ENCODE results near the gene VAC14. TPM values are rescaled to one million over a fixed set of nuclear protein-coding genes. Genes with fewer than 3 reads are reported as not detected.

The VAC14 gene
- total and polyA plus RNA-seq, 4 donors = 22.3 to 47.0 (median 39.5) TPM

- Histone ChIP-seq H3K9me3 (ENCODE audit: control insufficient read depth, insufficient read depth, low read length) (no peaks in the 10 kb centered on the region), H3K27me3 (ENCODE audit: control insufficient read depth, insufficient read depth, low read length) (no peaks in the 10 kb centered on the region), H3K36me3 (ENCODE audit: control insufficient read depth, insufficient read depth, low read length) (peaks cover 48% of the 10 kb centered on the region), H3K4me1 (ENCODE audit: control insufficient read depth, insufficient read depth, low read length) (peaks cover 97% of the 10 kb centered on the region), H3K27ac (ENCODE audit: low read depth, low read length) (peak overlapping the region; percentile 88), H3K4me3 (ENCODE audit: low read depth, low read length) (no peak overlapping the region)
- DNase-seq (ENCODE audit: low read depth in 4 of 6, low spot score in 6 of 6) = no peak
- 68% methylated on average over 5 of the region's 6 CpGs for WGBS (ENCODE audit: insufficient coverage)
Observed at GRCh38 chr16:70703835-70704381, 97.0 kb downstream of the VAC14 start.

GRCh38 chr16:70703041-70703834, 97.7 kb downstream of the VAC14 start:
- H3K36me3 ChIP-seq (ENCODE audit: control insufficient read depth, insufficient read depth, low read length) = peaks cover 49% of the 10 kb centered on the region
- H3K27me3 ChIP-seq (ENCODE audit: control insufficient read depth, insufficient read depth, low read length) = no peaks in the 10 kb centered on the region
- no peaks in the 10 kb centered on the region for H3K9me3 ChIP-seq (ENCODE audit: control insufficient read depth, insufficient read depth, low read length)
- H3K27ac ChIP-seq (ENCODE audit: low read depth, low read length) = peak overlapping the region; percentile 88
- H3K4me1 ChIP-seq (ENCODE audit: control insufficient read depth, insufficient read depth, low read length) = peaks cover 94% of the 10 kb centered on the region
- 27% methylated on average over 14 of the region's 16 CpGs for WGBS (ENCODE audit: insufficient coverage)
- H3K4me3 ChIP-seq (ENCODE audit: low read depth, low read length) = no peak overlapping the region
- DNase-seq (ENCODE audit: low read depth in 4 of 6, low spot score in 6 of 6) = peak in 2 of 6 donors; percentile 88 to 92

- Histone ChIP-seq H3K4me1 (ENCODE audit: control insufficient read depth, insufficient read depth, low read length) (peaks cover 94% of the 10 kb centered on the region), H3K27me3 (ENCODE audit: control insufficient read depth, insufficient read depth, low read length) (no peaks in the 10 kb centered on the region)
Observed at GRCh38 chr16:70702624-70703023, 98.3 kb downstream of the VAC14 start.

GRCh38 chr16:70701998-70702397, 99.0 kb downstream of the VAC14 start:
- Histone ChIP-seq H3K27me3 (ENCODE audit: control insufficient read depth, insufficient read depth, low read length) (no peaks in the 10 kb centered on the region), H3K36me3 (ENCODE audit: control insufficient read depth, insufficient read depth, low read length) (peaks cover 58% of the 10 kb centered on the region), H3K27ac (ENCODE audit: low read depth, low read length) (peak overlapping the region; percentile 88), H3K4me3 (ENCODE audit: low read depth, low read length) (no peak overlapping the region), H3K9me3 (ENCODE audit: control insufficient read depth, insufficient read depth, low read length) (no peaks in the 10 kb centered on the region), H3K4me1 (ENCODE audit: control insufficient read depth, insufficient read depth, low read length) (peaks cover 94% of the 10 kb centered on the region)
- WGBS (ENCODE audit: insufficient coverage) = 85% methylated on average over 8 of the region's 8 CpGs
- DNase-seq (ENCODE audit: low read depth in 4 of 6, low spot score in 6 of 6) = no peak

More at GRCh38 chr16:70702624-70703023, 98.3 kb downstream of the VAC14 start:
- Histone ChIP-seq H3K27ac (ENCODE audit: low read depth, low read length) (peak overlapping the region; percentile 88), H3K36me3 (ENCODE audit: control insufficient read depth, insufficient read depth, low read length) (peaks cover 52% of the 10 kb centered on the region), H3K9me3 (ENCODE audit: control insufficient read depth, insufficient read depth, low read length) (no peaks in the 10 kb centered on the region), H3K4me3 (ENCODE audit: low read depth, low read length) (no peak overlapping the region)
- WGBS (ENCODE audit: insufficient coverage) = 92% methylated on average over 4 of the region's 8 CpGs
- DNase-seq (ENCODE audit: low read depth in 4 of 6, low spot score in 6 of 6) = no peak

- Histone ChIP-seq H3K36me3 (ENCODE audit: control insufficient read depth, insufficient read depth, low read length) (peaks cover 62% of the 10 kb centered on the region), H3K4me1 (ENCODE audit: control insufficient read depth, insufficient read depth, low read length) (peaks cover 94% of the 10 kb centered on the region), H3K27ac (ENCODE audit: low read depth, low read length) (peak overlapping the region; percentile 84), H3K4me3 (ENCODE audit: low read depth, low read length) (no peak overlapping the region), H3K27me3 (ENCODE audit: control insufficient read depth, insufficient read depth, low read length) (no peaks in the 10 kb centered on the region), H3K9me3 (ENCODE audit: control insufficient read depth, insufficient read depth, low read length) (no peaks in the 10 kb centered on the region)
- DNase-seq (ENCODE audit: low read depth in 4 of 6, low spot score in 6 of 6) = no peak
- 79% methylated on average over 9 of the region's 9 CpGs for WGBS (ENCODE audit: insufficient coverage)
Observed at GRCh38 chr16:70701596-70701995, 99.4 kb downstream of the VAC14 start.

GRCh38 chr16:70701036-70701435, 99.9 kb downstream of the VAC14 start:
- Histone ChIP-seq H3K36me3 (ENCODE audit: control insufficient read depth, insufficient read depth, low read length) (peaks cover 64% of the 10 kb centered on the region), H3K9me3 (ENCODE audit: control insufficient read depth, insufficient read depth, low read length) (no peaks in the 10 kb centered on the region), H3K27ac (ENCODE audit: low read depth, low read length) (peak overlapping the region; percentile 84), H3K4me3 (ENCODE audit: low read depth, low read length) (no peak overlapping the region), H3K4me1 (ENCODE audit: control insufficient read depth, insufficient read depth, low read length) (peaks cover 94% of the 10 kb centered on the region), H3K27me3 (ENCODE audit: control insufficient read depth, insufficient read depth, low read length) (no peaks in the 10 kb centered on the region)
- DNase-seq (ENCODE audit: low read depth in 4 of 6, low spot score in 6 of 6) = no peak
- WGBS (ENCODE audit: insufficient coverage) = 76% methylated on average over 3 of the region's 3 CpGs

- Histone ChIP-seq H3K4me1 (ENCODE audit: control insufficient read depth, insufficient read depth, low read length) (peaks cover 95% of the 10 kb centered on the region), H3K27ac (ENCODE audit: low read depth, low read length) (peak overlapping the region; percentile 84), H3K36me3 (ENCODE audit: control insufficient read depth, insufficient read depth, low read length) (peaks cover 64% of the 10 kb centered on the region), H3K9me3 (ENCODE audit: control insufficient read depth, insufficient read depth, low read length) (no peaks in the 10 kb centered on the region), H3K27me3 (ENCODE audit: control insufficient read depth, insufficient read depth, low read length) (no peaks in the 10 kb centered on the region), H3K4me3 (ENCODE audit: low read depth, low read length) (no peak overlapping the region)
- DNase-seq (ENCODE audit: low read depth in 4 of 6, low spot score in 6 of 6) = peak in 2 of 6 donors; percentile 82 to 87
- 22% methylated on average over 11 of the region's 30 CpGs for WGBS (ENCODE audit: insufficient coverage)
Observed at GRCh38 chr16:70700101-70701020, 100.6 kb downstream of the VAC14 start.

DNA sequence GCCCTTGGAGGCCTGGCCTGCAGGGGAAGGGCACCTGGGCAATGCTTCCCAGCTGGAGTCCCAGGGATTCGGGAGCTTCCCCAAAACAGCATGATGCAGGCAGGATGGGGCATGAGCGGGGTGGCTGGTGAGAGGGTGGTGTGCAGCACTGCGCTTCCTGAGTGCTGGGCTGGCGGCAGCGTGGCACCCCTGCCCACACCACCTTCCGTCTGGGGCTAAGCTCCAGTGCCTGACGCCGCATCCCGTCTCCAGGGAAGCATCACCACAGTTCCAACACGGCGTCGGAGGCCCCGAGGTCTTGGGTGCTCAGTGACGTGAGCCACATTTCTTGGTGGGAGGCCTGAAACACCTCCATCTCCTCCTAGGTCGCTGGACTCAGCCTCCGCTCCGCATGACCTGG, 101.3 kb downstream of the VAC14 start:
- no peaks in the 10 kb centered on the region for H3K9me3 ChIP-seq (ENCODE audit: control insufficient read depth, insufficient read depth, low read length)
- no peak for DNase-seq (ENCODE audit: low read depth in 4 of 6, low spot score in 6 of 6)
- H3K27me3 ChIP-seq (ENCODE audit: control insufficient read depth, insufficient read depth, low read length) = no peaks in the 10 kb centered on the region
- peaks cover 61% of the 10 kb centered on the region for H3K36me3 ChIP-seq (ENCODE audit: control insufficient read depth, insufficient read depth, low read length)
- 80% methylated on average over 17 of the region's 17 CpGs for WGBS (ENCODE audit: insufficient coverage)
- H3K27ac ChIP-seq (ENCODE audit: low read depth, low read length) = peak overlapping the region; percentile 47
- no peak overlapping the region for H3K4me3 ChIP-seq (ENCODE audit: low read depth, low read length)
- peaks cover 97% of the 10 kb centered on the region for H3K4me1 ChIP-seq (ENCODE audit: control insufficient read depth, insufficient read depth, low read length)

- Histone ChIP-seq H3K9me3 (ENCODE audit: control insufficient read depth, insufficient read depth, low read length) (no peaks in the 10 kb centered on the region), H3K4me1 (ENCODE audit: control insufficient read depth, insufficient read depth, low read length) (peaks cover 97% of the 10 kb centered on the region), H3K27me3 (ENCODE audit: control insufficient read depth, insufficient read depth, low read length) (no peaks in the 10 kb centered on the region), H3K4me3 (ENCODE audit: low read depth, low read length) (no peak overlapping the region), H3K27ac (ENCODE audit: low read depth, low read length) (no peak overlapping the region), H3K36me3 (ENCODE audit: control insufficient read depth, insufficient read depth, low read length) (peaks cover 68% of the 10 kb centered on the region)
- no peak for DNase-seq (ENCODE audit: low read depth in 4 of 6, low spot score in 6 of 6)
- WGBS (ENCODE audit: insufficient coverage) = 97% methylated on average over 8 of the region's 10 CpGs
Observed at GRCh38 chr16:70698901-70699300, 102.1 kb downstream of the VAC14 start.

All from spinal cord (tissue), 10 donors.